IMR-90 (cell line): ENCODE data around the gene ZNF346. TPM values are rescaled to one million over a fixed set of nuclear protein-coding genes. Genes with fewer than 3 reads are reported as not detected.

Experiments used
- ATAC-seq: fragments of 200-7000 bp; cut with Tn5 transposase; 2 replicates; pipeline ENCODE4 v1.9.1; 2020; ENCODE audit warnings: low read depth, mild to moderate bottlenecking, moderate library complexity
- BruUV-seq: library from RNA; stranded (reverse); fragments of 400-500 nt; replicated peaks from 2 replicates; lab custom pipeline; 2021; lab: Mats Ljungman, UMichigan
- CTCF ChIA-PET: fragments of 300-600 bp; formaldehyde crosslinking; extraction: SDS; loops from one replicate; lab custom pipeline; 2021; ENCODE audit warnings: antibody characterized with exemption; lab: Yijun Ruan, JAX
- POLR2A ChIA-PET: fragments of 300-600 bp; sonication (Branson Sonifier 250); formaldehyde crosslinking; loops from one replicate; lab custom pipeline; 2022; ENCODE audit warnings: antibody characterized with exemption; ENCODE audit not compliant: unreplicated experiment; lab: Charles Lee
- DNase-seq: peaks from one replicate; pipeline ENCODE4 v3.0.0; 2013
- H2AFZ ChIP-seq: replicated peaks from 2 replicates; pipeline ENCODE3; 2013; ENCODE audit warnings: low read length, mild to moderate bottlenecking; ENCODE audit not compliant: poor library complexity
- H2AK5ac ChIP-seq: 2 replicates; pipeline ENCODE4 v1.6.1; 2013; ENCODE audit warnings: low read depth, low read length, inconsistent platforms
- H2AK9ac ChIP-seq: replicated peaks from 2 replicates; pipeline ENCODE3; 2013; ENCODE audit warnings: mild to moderate bottlenecking, low read depth, low read length, moderate library complexity; ENCODE audit not compliant: poor library complexity
- H2BK120ac ChIP-seq: 2 replicates; pipeline ENCODE4 v1.6.1; 2013; ENCODE audit warnings: low read depth, low read length, inconsistent platforms
- H2BK15ac ChIP-seq: 3 replicates; pipeline ENCODE4 v1.6.1; 2013; ENCODE audit warnings: low read depth, low read length, inconsistent platforms
- H2BK20ac ChIP-seq: 2 replicates; pipeline ENCODE4 v1.6.1; 2013; ENCODE audit warnings: low read depth, mild to moderate bottlenecking, inconsistent platforms, low read length, moderate library complexity
- H2BK5ac ChIP-seq: 2 replicates; pipeline ENCODE4 v1.6.1; 2013; ENCODE audit warnings: mild to moderate bottlenecking, low read depth, low read length, inconsistent platforms; ENCODE audit not compliant: poor library complexity, severe bottlenecking
- H3K14ac ChIP-seq: replicated peaks from 2 replicates; pipeline ENCODE4 v1.6.1; 2013; ENCODE audit warnings: low read depth, low read length, inconsistent platforms
- H3K18ac ChIP-seq: 2 replicates; pipeline ENCODE4 v1.6.1; 2013; ENCODE audit warnings: low read depth, low read length, control low read depth
- H3K23ac ChIP-seq: 2 replicates; pipeline ENCODE4 v1.6.1; 2013; ENCODE audit warnings: low read depth, low read length, inconsistent platforms
- H3K27ac ChIP-seq: 2 replicates; pipeline ENCODE4 v1.5.1; 2013; ENCODE audit warnings: mild to moderate bottlenecking, control low read depth, low read length; ENCODE audit not compliant: insufficient read depth
- H3K27me3 ChIP-seq: 2 replicates; pipeline ENCODE4 v1.6.1; 2013; ENCODE audit warnings: low read length; ENCODE audit not compliant: control insufficient read depth, insufficient read depth
- H3K36me3 ChIP-seq: 2 replicates; pipeline ENCODE4 v1.6.1; 2013; ENCODE audit warnings: low read length, mixed read lengths; ENCODE audit not compliant: control insufficient read depth, insufficient read depth
- H3K4ac ChIP-seq: 2 replicates; pipeline ENCODE4 v1.6.1; 2013; ENCODE audit warnings: low read depth, low read length, inconsistent platforms
- H3K4me1 ChIP-seq: 2 replicates; pipeline ENCODE4 v1.6.1; 2013; ENCODE audit warnings: low read length, mixed read lengths; ENCODE audit not compliant: control insufficient read depth, insufficient read depth
- H3K4me2 ChIP-seq: 2 replicates; pipeline ENCODE4 v1.6.1; 2013; ENCODE audit warnings: low read depth, mild to moderate bottlenecking, control low read depth, low read length, moderate library complexity
- H3K4me3 ChIP-seq: 2 replicates; pipeline ENCODE4 v1.5.1; 2013; ENCODE audit warnings: low read depth, mild to moderate bottlenecking, control low read depth, low read length, moderate library complexity; ENCODE audit not compliant: insufficient read depth
- H3K56ac ChIP-seq: 2 replicates; pipeline ENCODE4 v1.6.1; 2013; ENCODE audit warnings: low read length, inconsistent platforms; ENCODE audit not compliant: insufficient read depth; ENCODE audit errors: extremely low read depth
- H3K79me1 ChIP-seq, 2 experiments: 2 replicates each; pipeline ENCODE4 v1.6.1; 2013; ENCODE audit warnings: low read length in 2 of 2, inconsistent platforms in 1 of 2, low read depth in 1 of 2
- H3K9ac ChIP-seq: 2 replicates; pipeline ENCODE4 v1.6.1; 2013; ENCODE audit warnings: low read depth, low read length, control low read depth
- H3K9me1 ChIP-seq: 2 replicates; pipeline ENCODE4 v1.6.1; 2013; ENCODE audit warnings: low read length, inconsistent platforms; ENCODE audit not compliant: insufficient read depth
- H3K9me3 ChIP-seq: 2 replicates; pipeline ENCODE4 v1.6.1; 2013; ENCODE audit warnings: low read length; ENCODE audit not compliant: control insufficient read depth, insufficient read depth
- H4K20me1 ChIP-seq: 2 replicates; pipeline ENCODE4 v1.6.1; 2013; ENCODE audit warnings: low read length, inconsistent platforms; ENCODE audit not compliant: insufficient read depth
- H4K5ac ChIP-seq: 2 replicates; pipeline ENCODE4 v1.6.1; 2013; ENCODE audit warnings: mild to moderate bottlenecking, low read depth, low read length, control low read depth
- H4K8ac ChIP-seq, 2 experiments: 2 replicates each; pipeline ENCODE4 v1.6.1; 2013; ENCODE audit warnings: low read depth in 2 of 2, low read length in 2 of 2, control low read depth in 1 of 2, inconsistent platforms in 1 of 2
- H4K91ac ChIP-seq: 2 replicates; pipeline ENCODE4 v1.6.1; 2013; ENCODE audit warnings: low read depth, low read length, inconsistent platforms; ENCODE audit not compliant: insufficient read depth
- BHLHE40 ChIP-seq: fragments of 150-350 bp; IDR thresholded peaks from 2 replicates; pipeline ENCODE4 v1.6.1; 2016; ENCODE audit warnings: mild to moderate bottlenecking, low read depth, low read length
- CEBPB ChIP-seq: IDR thresholded peaks from 2 replicates; pipeline ENCODE4 v1.6.1; 2012; ENCODE audit warnings: low read depth, low read length, improper control_type of control experiment
- CHD1 ChIP-seq: IDR thresholded peaks from 2 replicates; pipeline ENCODE4 v1.6.1; 2012; ENCODE audit warnings: low read depth, low read length, improper control_type of control experiment
- CTCF ChIP-seq: conservative IDR thresholded peaks from 2 replicates; pipeline ENCODE4 v1.5.1; 2012; ENCODE audit warnings: mild to moderate bottlenecking, low read depth, low read length, improper control_type of control experiment
- FOS ChIP-seq: fragments of 150-350 bp; IDR thresholded peaks from 2 replicates; pipeline ENCODE4 v1.6.1; 2016; ENCODE audit warnings: low read depth, low read length
- MAFK ChIP-seq: IDR thresholded peaks from 2 replicates; pipeline ENCODE4 v1.6.1; 2012; ENCODE audit warnings: low read depth, low read length, improper control_type of control experiment
- MAZ ChIP-seq: IDR thresholded peaks from 2 replicates; pipeline ENCODE4 v1.6.1; 2012; ENCODE audit warnings: low read depth, mild to moderate bottlenecking, low read length, improper control_type of control experiment, moderate library complexity, borderline replicate concordance
- MXI1 ChIP-seq: IDR thresholded peaks from 2 replicates; pipeline ENCODE4 v1.6.1; 2012; ENCODE audit warnings: low read depth, mild to moderate bottlenecking, low read length, moderate library complexity, borderline replicate concordance
- NFE2L2 ChIP-seq: fragments of 150-350 bp; IDR thresholded peaks from 2 replicates; pipeline ENCODE4 v1.6.1; 2016; ENCODE audit warnings: low read depth, mild to moderate bottlenecking, low read length
- POLR2A ChIP-seq: IDR thresholded peaks from 2 replicates; pipeline ENCODE4 v1.6.1; 2012; ENCODE audit warnings: mild to moderate bottlenecking, low read depth, low read length
- RAD21 ChIP-seq: IDR thresholded peaks from 2 replicates; pipeline ENCODE4 v1.6.1; 2012; ENCODE audit warnings: low read length, improper control_type of control experiment
- RCOR1 ChIP-seq: IDR thresholded peaks from 2 replicates; pipeline ENCODE4 v1.6.1; 2012; ENCODE audit warnings: mild to moderate bottlenecking, low read length, improper control_type of control experiment; ENCODE audit not compliant: insufficient replicate concordance
- RFX5 ChIP-seq: IDR thresholded peaks from 2 replicates; pipeline ENCODE4 v1.8.0; 2012; ENCODE audit warnings: low read depth, mild to moderate bottlenecking, low read length, moderate library complexity
- SMC3 ChIP-seq: fragments of 150-350 bp; IDR thresholded peaks from 2 replicates; pipeline ENCODE4 v1.6.1; 2016; ENCODE audit warnings: low read depth, mild to moderate bottlenecking, antibody characterized with exemption, low read length, moderate library complexity
- whole genome bisulfite sequencing, 2 experiments: methylation state at CpG; one replicate each; pipeline versions ENCODE4 v1.1.5 to v1.1.7; 2013; ENCODE audit warnings: missing lambda C conversion rate in 2 of 2; ENCODE audit not compliant: insufficient read length in 1 of 2; ENCODE audit errors: extremely low coverage in 2 of 2; 5-methylcytosine and 5-hydroxymethylcytosine counted together
- dilution Hi-C: fragments of 300-500 bp; cut with HindIII; formaldehyde crosslinking; loops from one replicate; pipeline ENCODE4 v1.14.3; 2018; ENCODE audit warnings: low sequenced_read_pairs; ENCODE audit not compliant: unreplicated experiment
- in situ Hi-C: fragments of 300-500 bp; cut with MboI; formaldehyde crosslinking; loops from 3 replicates; pipeline ENCODE4 v1.14.3; 2019; ENCODE audit warnings: low sequenced_read_pairs, inconsistent platforms, mixed read lengths
- intact Hi-C: fragments of 100-400 bp; cut with micrococcal nuclease; formaldehyde crosslinking; loops from 2 replicates; pipeline ENCODE4 v1.10.0; 2022
- polyA plus RNA-seq, 3 experiments: library from polyadenylated mRNA; depleted of rRNA; stranded (reverse); fragments of >200 nt; gene quantifications; 2 replicates each; pipeline ENCODE4 v1.2.3, GENCODE V29; 2012; ENCODE audit warnings: low replicate concordance in 1 of 3
- total RNA-seq: library from RNA; depleted of rRNA; stranded (reverse); fragments of >200 nt; gene quantifications from 2 replicates; pipeline ENCODE4 v1.2.3, GENCODE V29; 2012
- TF ChIP-seq, protein P1 (sequence below): fragments of 150-350 bp; IDR thresholded peaks from 2 replicates; pipeline ENCODE4 v1.6.1; 2016; ENCODE audit warnings: low read depth, mild to moderate bottlenecking, low read length, moderate library complexity, borderline replicate concordance
- TF ChIP-seq, protein P2 (sequence below): fragments of 150-350 bp; IDR thresholded peaks from 2 replicates; pipeline ENCODE4 v1.6.1; 2017; ENCODE audit warnings: mild to moderate bottlenecking, antibody characterized with exemption, low read length, low read depth

ZNF346 gene
- total and polyA plus RNA-seq, 2 of the 4 experiments (the other 2 are of a cell fraction): 15.1 to 17.0 TPM

DNA sequence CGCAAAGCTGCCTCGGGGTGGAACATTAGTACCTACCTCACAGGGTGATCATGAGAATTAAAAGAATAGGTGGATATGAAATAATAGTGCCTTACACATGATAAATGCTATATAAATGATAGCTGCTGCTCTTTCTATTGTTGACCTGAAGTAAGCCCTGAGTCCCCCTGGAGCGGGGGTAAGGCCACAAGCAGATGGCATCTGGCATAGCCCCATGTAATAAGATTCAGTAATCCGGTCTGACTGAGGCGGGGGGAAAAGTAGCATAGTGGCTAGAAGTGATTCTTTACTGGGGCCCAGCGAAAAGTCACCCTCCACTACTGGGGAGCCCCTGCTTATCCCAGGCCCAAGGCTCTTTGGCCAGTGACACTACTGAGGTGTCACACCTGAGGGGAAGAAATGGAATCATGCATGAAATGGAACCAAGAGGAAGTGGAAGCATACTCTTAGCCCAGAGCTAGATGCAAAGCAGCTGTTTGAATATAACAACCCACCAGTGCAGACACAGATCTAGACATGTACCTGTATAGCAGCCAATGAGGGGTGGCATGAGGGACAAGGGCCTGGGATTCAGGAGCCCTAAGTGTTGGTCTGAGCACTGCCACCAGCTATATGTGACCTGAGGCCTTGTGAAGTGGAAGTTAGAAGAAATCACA is 48.2 kb downstream of the ZNF346 start:
- Histone ChIP-seq H2BK20ac (no peak overlapping the region), H3K79me1 (no peaks in the 10 kb centered on the region), H3K4me3 (no peak overlapping the region), H2AFZ (no peak overlapping the region), H3K27ac (no peak overlapping the region), H3K4me2 (no peak overlapping the region), H3K9me1 (peaks cover 2% of the 10 kb centered on the region; the same call in 1 of the 2 replicates), H2BK5ac (no peak overlapping the region), H3K18ac (no peak overlapping the region), H3K23ac (no peak overlapping the region), H2AK9ac (no peak overlapping the region), H3K4me1 (peaks cover 7% of the 10 kb centered on the region), H4K5ac (no peak overlapping the region), H2BK15ac (no peak overlapping the region), H3K9me3 (no peaks in the 10 kb centered on the region), H3K56ac (no peak overlapping the region), H4K20me1 (no peaks in the 10 kb centered on the region; the same call in 1 of the 2 replicates), H3K14ac (no peak overlapping the region), H2AK5ac (no peak overlapping the region), H4K91ac (no peak overlapping the region), H2BK120ac (no peak overlapping the region), H3K27me3 (no peaks in the 10 kb centered on the region), H4K8ac (no peak overlapping the region), H3K4ac (no peak overlapping the region), H3K36me3 (peaks cover 4% of the 10 kb centered on the region; the same call in 1 of the 2 replicates), H3K9ac (no peak overlapping the region)
- CTCF ChIA-PET: interaction anchor here (0.6 to 4.0 kb wide), 4 partner anchors 16 to 59 kb away, joined by 3 to 43 read pairs (median 8); partner anchors contain the start of gene FGFR4
- WGBS, 2 experiments: no CpG with 5 or more reads among the region's 6 CpGs
- DNase-seq: no peak
- in situ Hi-C loops (loop anchor here (5.0 kb wide), 1 partner anchor 42 kb away; no protein-coding TSS in a partner anchor), dilution Hi-C loops (no loop called here), intact Hi-C loops (no loop called here)
- no TSS peak for BruUV-seq
- POLR2A ChIA-PET: no interaction called here
- no peak for ATAC-seq
- TF ChIP-seq MAFK (no peak), MXI1 (no peak), RFX5 (no peak), RCOR1 (no peak), MAZ (no peak), CHD1 (no peak), RAD21 (no peak), CEBPB (no peak), NFE2L2 (no peak), CTCF (no peak), POLR2A (no peak), FOS (no peak), BHLHE40 (no peak), SMC3 (no peak)
- TF ChIP-seq, protein P1, sequence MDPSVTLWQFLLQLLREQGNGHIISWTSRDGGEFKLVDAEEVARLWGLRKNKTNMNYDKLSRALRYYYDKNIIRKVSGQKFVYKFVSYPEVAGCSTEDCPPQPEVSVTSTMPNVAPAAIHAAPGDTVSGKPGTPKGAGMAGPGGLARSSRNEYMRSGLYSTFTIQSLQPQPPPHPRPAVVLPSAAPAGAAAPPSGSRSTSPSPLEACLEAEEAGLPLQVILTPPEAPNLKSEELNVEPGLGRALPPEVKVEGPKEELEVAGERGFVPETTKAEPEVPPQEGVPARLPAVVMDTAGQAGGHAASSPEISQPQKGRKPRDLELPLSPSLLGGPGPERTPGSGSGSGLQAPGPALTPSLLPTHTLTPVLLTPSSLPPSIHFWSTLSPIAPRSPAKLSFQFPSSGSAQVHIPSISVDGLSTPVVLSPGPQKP: no peak
- TF ChIP-seq, protein P2, sequence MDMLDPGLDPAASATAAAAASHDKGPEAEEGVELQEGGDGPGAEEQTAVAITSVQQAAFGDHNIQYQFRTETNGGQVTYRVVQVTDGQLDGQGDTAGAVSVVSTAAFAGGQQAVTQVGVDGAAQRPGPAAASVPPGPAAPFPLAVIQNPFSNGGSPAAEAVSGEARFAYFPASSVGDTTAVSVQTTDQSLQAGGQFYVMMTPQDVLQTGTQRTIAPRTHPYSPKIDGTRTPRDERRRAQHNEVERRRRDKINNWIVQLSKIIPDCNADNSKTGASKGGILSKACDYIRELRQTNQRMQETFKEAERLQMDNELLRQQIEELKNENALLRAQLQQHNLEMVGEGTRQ: no peak
